ENCODE data around the gene APLNR.
"Not testable (repeated sequence)": the region's sequence is repeated elsewhere in the genome, so short reads cannot be mapped to it uniquely, and the experiment has no call there.

APLNR gene

DNA sequence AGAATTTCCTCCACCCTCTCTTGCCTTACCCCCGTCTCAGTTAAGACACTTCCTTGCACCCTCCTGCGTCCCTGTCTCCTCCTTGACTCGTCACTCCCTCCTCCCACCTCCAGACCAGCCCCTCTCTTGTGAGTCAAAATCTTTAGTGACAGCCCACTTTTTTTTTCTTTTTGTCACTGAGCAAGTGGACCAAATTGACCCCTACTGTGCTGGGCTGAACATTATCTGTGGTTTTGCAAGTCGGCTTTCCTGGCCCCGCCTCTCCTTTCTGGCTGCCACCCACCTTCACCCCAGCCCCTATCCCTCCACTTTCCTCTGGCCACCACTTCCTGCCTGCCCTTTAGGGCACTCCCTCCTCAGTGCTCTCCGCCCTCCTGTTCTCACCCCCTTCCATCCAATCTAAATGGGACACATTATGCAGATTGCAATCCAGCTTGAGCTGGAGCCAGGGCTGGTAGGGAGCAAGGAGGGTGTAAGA, at the start of gene APLNR:
Gene APLNR, minus strand, starts transcription at position 47 of the 478 bp plus-strand sequence. CDS start 246 bp downstream, outside the sequence.
- CTCF ChIA-PET, result no interaction called here
- no peaks in the 10 kb centered on the region for H3K9me3 Mint-ChIP-seq
- H3K27ac Mint-ChIP-seq, result no peak within 1 kb of the TSS

DNA sequence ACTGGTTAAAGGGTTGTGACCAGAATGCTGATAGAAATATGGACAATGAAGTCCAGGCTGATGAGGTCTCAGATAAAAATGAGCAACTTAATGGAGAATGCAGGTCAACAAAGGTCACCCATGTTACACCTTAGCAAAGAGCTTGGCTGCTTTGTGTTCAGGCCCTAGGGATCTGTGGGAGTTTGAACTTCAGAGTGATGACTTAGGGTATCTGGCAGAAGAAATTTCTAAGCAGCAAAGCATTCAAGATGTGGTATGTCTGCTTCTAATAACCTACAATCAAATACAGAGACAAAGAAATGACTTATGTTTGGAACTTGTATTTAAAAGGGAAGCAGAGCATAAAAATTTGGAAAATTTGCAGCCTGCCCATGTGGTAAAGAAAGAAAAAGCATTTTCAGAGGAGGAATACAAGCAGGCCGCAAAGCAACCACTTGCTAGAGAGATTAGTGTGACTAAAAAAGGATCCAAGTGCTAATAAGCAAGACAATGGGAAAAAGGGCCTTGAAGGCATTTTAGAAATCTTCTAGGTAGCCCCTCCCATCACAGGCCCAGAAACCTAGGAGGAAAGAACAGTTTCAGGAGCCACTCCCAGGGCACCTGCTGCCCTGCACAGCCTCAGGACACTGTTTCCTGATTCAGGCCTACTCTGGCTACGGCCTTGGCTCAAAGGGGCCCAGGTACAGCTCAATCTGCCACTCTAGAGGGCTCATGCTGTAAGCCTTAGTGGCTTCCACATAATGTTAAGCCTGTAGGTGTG, 46.4 kb upstream of the APLNR start:
- no peaks in the 10 kb centered on the region for H3K36me3 Mint-ChIP-seq
- no peaks in the 10 kb centered on the region for H3K9me3 Mint-ChIP-seq
- no peak overlapping the region for H3K27ac Mint-ChIP-seq
- no peak for DNase-seq
- no peak overlapping the region for H3K4me3 Mint-ChIP-seq
- peaks cover 3% of the 10 kb centered on the region for H3K27me3 Mint-ChIP-seq
- no peaks in the 10 kb centered on the region for H3K4me1 Mint-ChIP-seq
- CTCF ChIA-PET, result no interaction called here

More for the DNA sequence above, at the start of gene APLNR:
- peaks cover 2% of the 10 kb centered on the region for H3K4me1 Mint-ChIP-seq
- no peaks in the 10 kb centered on the region for H3K36me3 Mint-ChIP-seq
- no peak within 1 kb of the TSS for H3K4me3 Mint-ChIP-seq
- no peak for DNase-seq
- peaks cover 88% of the 10 kb centered on the region for H3K27me3 Mint-ChIP-seq

DNA sequence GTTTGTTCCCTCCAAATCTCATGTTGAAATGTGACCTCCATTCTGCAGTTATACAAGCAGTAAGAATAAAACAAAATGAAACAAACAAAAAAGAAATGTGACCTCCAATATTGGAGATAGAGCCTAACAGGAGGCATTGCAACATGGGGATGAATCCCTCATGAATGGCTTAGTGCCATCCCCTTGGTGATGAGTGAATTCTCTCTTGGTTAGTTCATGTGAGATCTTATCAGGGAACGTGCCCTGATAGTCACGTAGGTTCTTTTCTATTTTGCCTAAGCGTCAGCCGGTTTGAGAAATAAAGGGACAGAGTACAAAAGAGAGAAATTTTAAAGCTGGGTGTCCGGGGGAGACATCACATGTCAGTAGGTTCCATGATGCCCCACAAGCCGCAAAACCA, 44.5 kb upstream of the APLNR start:
- H3K4me3 Mint-ChIP-seq, DNase-seq, H3K27ac Mint-ChIP-seq, H3K4me1 Mint-ChIP-seq, CTCF ChIA-PET, H3K36me3 Mint-ChIP-seq, H3K9me3 Mint-ChIP-seq: not testable (repeated sequence)
- peaks cover 15% of the 10 kb centered on the region for H3K27me3 Mint-ChIP-seq

DNA sequence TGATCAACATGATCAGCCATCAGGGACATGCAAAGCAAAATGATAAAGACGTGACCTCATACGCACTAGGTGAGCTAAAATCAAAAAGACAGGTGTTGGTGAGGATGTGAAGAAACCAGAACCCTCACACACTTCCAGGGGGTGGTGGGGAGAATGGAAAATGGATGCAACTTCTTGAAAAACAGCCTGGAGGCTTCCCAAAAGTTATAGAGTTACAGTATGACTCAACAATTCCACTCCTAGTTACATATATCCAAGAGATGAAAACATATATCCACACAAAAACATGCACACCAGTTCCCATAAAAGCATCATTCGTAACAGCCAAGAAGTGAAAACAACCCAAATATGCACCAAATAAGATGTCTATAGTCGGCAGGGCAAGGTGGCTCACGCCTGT, 42.1 kb upstream of the APLNR start:
- Mint-ChIP-seq H3K36me3 (no peaks in the 10 kb centered on the region), H3K9me3 (no peaks in the 10 kb centered on the region), H3K4me1 (no peaks in the 10 kb centered on the region), H3K4me3 (no peak overlapping the region), H3K27me3 (peaks cover 16% of the 10 kb centered on the region), H3K27ac (no peak overlapping the region)
- CTCF ChIA-PET, result interaction anchor here (0.6 kb wide), 1 partner anchor 500 kb away, joined by 3 read pairs; no protein-coding TSS in a partner anchor
- DNase-seq, result no peak

DNA sequence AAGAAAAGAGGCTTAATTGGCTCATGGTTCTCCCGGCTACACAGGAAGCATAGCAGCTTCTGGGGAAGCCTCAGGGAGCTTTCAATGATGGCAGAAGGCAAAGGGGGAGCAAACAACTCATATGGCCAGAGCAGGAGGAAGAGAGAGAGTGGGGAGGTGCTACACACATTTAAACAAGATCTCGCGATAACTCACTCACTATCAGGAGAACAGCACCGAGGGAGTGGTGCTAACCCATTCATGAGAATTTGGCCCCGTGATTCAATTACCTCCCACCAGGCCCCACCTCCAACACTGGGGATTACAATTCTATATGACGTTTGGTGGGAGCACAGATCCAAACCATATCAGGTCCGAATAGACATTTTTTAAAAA, 41.7 kb upstream of the APLNR start:
- H3K4me3 Mint-ChIP-seq, result no peak overlapping the region
- H3K36me3 Mint-ChIP-seq, result no peaks in the 10 kb centered on the region
- DNase-seq, result no peak
- H3K27ac Mint-ChIP-seq, result no peak overlapping the region
- CTCF ChIA-PET, result interaction anchor here (0.6 kb wide), 1 partner anchor 499 kb away, joined by 3 read pairs; no protein-coding TSS in a partner anchor
- no peaks in the 10 kb centered on the region for H3K9me3 Mint-ChIP-seq
- no peaks in the 10 kb centered on the region for H3K4me1 Mint-ChIP-seq
- peaks cover 16% of the 10 kb centered on the region for H3K27me3 Mint-ChIP-seq

DNA sequence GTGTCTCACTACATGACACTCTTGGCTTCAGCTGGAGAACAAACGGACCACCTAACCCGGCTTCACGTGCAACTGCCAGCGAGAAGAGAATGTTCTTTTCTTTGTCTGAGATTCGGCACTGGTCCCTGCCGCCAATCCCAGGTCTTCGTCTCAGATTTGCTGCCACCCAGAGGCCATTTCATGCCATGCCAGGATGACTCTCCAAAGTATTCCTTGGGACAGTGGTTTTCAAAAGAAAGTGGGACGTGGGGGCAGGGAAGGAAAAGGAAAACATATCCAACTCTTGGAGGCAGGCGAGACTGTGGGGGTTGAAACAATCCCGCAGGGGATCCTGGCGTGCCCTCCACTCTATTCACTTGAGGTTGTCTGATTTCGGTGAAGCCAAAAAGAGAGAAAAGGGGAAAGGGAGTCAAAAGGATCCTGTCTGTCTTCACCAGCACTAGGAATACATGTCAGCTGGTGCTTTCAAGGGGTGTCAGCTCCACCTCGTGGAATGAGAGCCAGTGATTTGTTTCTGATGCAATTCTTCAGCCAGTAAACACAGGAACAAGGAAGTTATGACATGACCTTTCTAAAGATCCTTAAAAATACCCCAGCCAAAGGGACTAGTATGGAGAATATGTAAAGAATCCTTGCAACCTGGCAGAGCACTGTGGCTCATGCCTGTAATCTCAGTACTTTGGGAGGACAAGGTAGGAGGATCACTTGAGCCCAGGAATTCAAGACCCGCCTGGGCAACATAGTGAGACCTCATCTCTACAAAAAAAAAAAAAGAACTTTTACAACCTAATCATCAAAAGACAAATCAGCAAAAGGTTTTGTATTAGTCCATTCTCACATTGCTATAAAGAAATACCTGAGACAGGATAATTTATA, 41.0 kb upstream of the APLNR start:
- Mint-ChIP-seq H3K36me3 (no peaks in the 10 kb centered on the region), H3K27ac (no peak overlapping the region), H3K9me3 (peaks cover 3% of the 10 kb centered on the region), H3K4me3 (no peak overlapping the region), H3K27me3 (peaks cover 16% of the 10 kb centered on the region), H3K4me1 (no peaks in the 10 kb centered on the region)
- CTCF ChIA-PET, result no interaction called here
- DNase-seq, result peak; percentile 50

DNA sequence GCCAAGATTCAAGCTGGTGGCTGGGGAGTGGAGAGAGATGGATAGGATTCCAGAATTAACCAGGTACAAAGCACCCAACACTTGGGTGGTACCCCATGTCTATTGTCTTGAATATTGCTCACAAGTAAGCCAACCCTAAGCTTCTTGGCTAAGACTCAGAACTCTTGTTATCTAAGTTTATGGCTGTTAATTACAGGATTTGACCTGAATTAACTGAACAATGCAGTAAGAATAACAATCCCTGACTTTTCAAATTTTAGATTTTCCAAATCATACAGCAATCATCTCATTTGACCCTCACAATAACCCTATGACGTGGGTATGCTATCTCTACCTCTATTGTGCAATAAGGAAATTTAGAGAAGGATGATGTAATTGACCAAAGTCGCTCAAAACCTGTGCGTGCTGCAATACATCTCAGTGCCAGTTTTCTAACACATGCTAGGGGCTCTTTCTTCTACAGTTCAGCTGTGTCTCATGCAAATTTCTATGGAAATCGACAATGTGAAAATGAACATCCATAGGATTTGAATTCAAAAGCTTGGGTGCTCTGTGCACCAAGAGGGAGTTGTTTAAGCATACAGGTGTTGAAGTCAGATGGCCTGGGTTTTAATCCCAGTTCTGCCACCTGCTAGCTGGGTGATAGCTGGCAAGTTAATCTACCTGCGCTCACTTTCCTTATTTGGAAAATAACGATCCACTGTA, 40.1 kb upstream of the APLNR start:
- H3K27ac Mint-ChIP-seq, result no peak overlapping the region
- DNase-seq, result no peak
- peaks cover 16% of the 10 kb centered on the region for H3K27me3 Mint-ChIP-seq
- no peak overlapping the region for H3K4me3 Mint-ChIP-seq
- CTCF ChIA-PET, result no interaction called here
- no peaks in the 10 kb centered on the region for H3K36me3 Mint-ChIP-seq
- no peaks in the 10 kb centered on the region for H3K4me1 Mint-ChIP-seq
- H3K9me3 Mint-ChIP-seq, result peaks cover 3% of the 10 kb centered on the region

DNA sequence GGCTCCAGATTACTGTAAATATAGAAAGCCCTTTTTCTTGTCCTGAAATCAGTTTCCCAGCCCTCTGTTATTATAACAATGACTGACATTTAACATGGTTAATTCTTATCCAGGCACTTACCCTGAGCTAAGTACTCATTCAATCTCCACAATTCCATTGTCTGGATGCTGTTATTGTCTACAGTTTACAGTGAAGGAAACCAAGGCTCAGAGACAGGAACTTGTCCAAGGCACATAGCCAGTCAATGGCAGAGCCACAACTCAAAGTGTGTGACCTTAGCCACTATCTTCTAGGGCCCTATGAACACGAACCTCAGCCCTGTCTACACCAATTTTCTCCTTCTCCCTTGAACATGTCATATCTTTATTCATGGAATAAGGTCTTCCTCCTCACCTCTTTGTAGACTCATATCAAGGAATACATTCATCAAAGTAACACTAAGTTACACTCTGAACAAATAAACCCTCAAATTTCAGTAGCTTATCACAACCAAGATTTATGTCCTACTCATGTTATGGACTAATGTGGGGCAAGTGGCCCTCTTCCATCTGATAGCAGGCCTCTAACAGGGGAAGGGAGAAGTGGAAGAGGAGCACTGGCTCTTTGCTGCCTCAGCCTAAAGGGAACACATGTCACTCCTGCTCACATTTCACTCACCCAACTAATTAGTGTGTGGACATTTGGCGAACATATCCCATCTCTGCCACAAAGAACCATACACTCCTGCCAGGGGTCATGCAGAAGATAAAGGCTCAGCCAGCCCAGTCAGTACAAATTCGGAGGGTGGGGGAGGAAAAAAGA, 39.3 kb upstream of the APLNR start:
- no peak for DNase-seq
- Mint-ChIP-seq H3K27ac (no peak overlapping the region), H3K36me3 (no peaks in the 10 kb centered on the region), H3K27me3 (peaks cover 21% of the 10 kb centered on the region), H3K4me1 (no peaks in the 10 kb centered on the region), H3K9me3 (peaks cover 3% of the 10 kb centered on the region), H3K4me3 (no peak overlapping the region)
- CTCF ChIA-PET, result interaction anchor here (2.7 kb wide), 1 partner anchor 26 kb away, joined by 10 read pairs; no protein-coding TSS in a partner anchor

DNA sequence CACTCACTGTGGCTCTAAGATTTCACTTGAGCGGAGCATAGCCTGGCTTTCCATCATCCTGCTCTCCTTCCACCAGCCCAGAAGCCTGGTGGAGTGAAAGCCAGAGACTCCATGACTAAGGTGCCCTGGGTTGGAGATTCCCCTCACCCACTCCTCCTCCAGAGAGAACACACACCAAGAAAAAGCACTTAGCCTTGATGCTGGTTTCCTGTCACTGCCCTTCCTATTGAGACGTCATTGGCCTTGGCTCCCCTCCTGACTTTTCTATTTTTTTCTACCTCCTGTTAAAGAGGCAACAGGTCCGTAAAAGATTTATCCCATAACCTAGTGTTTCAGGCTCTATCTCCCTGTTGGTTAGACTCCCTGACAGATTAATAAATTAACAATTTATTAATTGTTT, 38.5 kb upstream of the APLNR start:
- DNase-seq, result no peak
- H3K27me3 Mint-ChIP-seq, result peaks cover 21% of the 10 kb centered on the region
- no peaks in the 10 kb centered on the region for H3K36me3 Mint-ChIP-seq

DNA sequence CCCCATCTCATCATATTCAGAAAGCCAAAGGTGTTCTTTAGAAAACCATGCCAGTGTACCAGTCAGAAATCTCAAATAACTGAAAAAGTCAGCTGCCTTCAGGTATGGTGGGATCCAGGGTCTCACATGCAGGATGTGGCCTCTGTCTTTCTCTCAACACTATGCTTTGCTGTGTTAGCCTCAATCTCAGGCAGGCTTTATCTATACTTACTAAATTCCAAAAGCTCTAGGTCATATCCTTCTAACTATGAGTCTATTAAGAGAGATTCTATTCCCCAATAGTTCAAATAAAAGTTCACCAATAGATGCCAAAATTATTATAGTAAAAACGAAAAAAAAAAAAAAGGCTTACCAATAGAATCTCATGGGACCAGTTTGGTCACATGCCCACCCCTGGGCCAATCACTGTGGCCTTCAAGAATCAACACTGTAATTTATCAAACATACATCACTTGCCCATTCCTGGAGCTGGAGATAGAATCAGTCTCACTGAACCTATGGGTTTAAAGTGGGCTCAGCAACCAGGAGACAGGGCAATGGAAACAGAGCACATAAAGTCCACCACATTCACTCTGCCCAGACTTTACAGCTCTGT, 38.0 kb upstream of the APLNR start:
- Mint-ChIP-seq H3K27me3 (peaks cover 21% of the 10 kb centered on the region), H3K27ac (no peak overlapping the region), H3K36me3 (no peaks in the 10 kb centered on the region), H3K9me3 (peaks cover 3% of the 10 kb centered on the region), H3K4me3 (no peak overlapping the region), H3K4me1 (no peaks in the 10 kb centered on the region)
- CTCF ChIA-PET, result interaction anchor here (2.7 kb wide), 1 partner anchor 25 kb away, joined by 10 read pairs; no protein-coding TSS in a partner anchor
- DNase-seq, result no peak

More for the DNA sequence above, 38.5 kb upstream of the APLNR start:
- Mint-ChIP-seq H3K4me3 (no peak overlapping the region), H3K27ac (no peak overlapping the region), H3K9me3 (peaks cover 3% of the 10 kb centered on the region), H3K4me1 (no peaks in the 10 kb centered on the region)
- CTCF ChIA-PET, result interaction anchor here (2.7 kb wide), 1 partner anchor 26 kb away, joined by 10 read pairs; no protein-coding TSS in a partner anchor

DNA sequence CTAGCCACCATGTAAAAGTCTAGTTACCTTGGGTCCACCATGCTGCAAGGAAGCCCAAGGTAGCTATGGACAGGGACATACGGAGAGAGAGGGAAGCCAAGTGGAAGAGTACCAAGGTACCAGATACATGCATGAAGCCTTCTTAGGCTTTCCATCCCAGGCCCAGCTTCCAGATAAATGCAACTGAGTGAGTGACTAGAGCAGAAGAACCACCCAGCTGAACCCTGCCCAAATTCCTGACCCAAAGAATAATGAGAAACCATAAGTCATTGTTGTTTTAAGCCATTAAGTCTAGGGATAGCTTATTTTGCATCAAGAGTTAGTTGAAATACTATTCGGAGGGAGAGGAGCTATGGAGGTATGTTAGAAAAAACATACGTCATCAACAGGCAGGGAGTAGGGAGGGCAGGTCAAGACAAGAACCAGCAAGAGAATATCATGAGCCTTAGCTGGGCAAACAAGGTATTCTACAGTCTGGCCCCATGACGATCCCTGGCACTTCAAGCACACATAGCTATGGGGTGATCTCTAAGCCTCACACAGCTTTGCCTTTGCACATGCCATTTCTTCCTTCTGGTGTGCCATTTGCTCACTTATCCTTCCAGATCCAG, 36.5 kb upstream of the APLNR start:
- Mint-ChIP-seq H3K9me3 (peaks cover 3% of the 10 kb centered on the region), H3K27ac (no peak overlapping the region), H3K36me3 (no peaks in the 10 kb centered on the region), H3K4me3 (no peak overlapping the region), H3K27me3 (peaks cover 21% of the 10 kb centered on the region), H3K4me1 (no peaks in the 10 kb centered on the region)
- CTCF ChIA-PET, result interaction anchor here (0.6 to 1.4 kb wide), 3 partner anchors 14 to 1906 kb away, joined by 3 to 8 read pairs (median 3); no protein-coding TSS in a partner anchor
- DNase-seq, result no peak

DNA sequence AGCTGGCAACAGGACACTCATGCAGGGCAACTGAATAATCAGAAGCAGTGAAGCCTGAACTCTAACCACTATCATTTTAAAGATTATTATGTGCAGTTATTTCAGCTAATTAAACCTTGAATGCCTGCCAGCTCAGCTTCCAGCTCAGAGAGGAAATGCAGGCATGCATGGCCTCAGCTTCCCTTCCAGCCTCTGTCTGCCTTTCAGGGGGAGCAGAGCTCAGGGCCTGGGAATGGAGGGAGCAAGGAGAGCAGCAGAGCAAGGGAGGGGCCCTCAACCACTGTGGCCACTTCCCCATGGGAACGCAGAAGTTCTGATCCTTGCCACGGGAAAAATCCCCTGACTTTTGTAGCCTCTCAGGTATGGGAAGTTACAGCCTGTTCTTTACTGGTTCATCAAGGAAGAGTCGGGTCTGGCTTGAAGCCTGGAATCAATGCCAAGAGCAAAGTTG, 32.5 kb upstream of the APLNR start:
- CTCF ChIA-PET, result interaction anchor here (0.9 kb wide), 1 partner anchor 20 kb away, joined by 4 read pairs; no protein-coding TSS in a partner anchor
- Mint-ChIP-seq H3K9me3 (peaks cover 6% of the 10 kb centered on the region), H3K4me1 (no peaks in the 10 kb centered on the region), H3K27ac (no peak overlapping the region), H3K36me3 (no peaks in the 10 kb centered on the region), H3K27me3 (peaks cover 5% of the 10 kb centered on the region), H3K4me3 (no peak overlapping the region)
- no peak for DNase-seq

DNA sequence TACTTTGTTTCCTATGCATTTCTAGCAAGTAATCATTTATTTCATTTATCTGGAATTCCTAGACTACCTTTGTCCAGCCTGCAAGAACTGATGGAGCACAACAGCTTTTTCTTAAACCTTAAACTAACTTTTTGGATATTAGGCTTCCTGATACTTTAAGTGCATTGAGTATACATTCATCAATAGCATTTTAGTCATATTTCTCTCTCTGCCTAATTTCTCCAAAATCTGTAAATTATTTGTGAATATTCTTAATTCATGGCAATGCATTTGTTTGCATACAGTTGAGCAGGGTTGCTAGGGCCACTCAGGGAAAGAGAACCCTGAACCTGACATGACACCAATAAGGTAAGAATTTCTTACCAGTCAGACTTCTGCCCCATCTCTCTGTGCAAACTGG, 29.1 kb upstream of the APLNR start:
- DNase-seq, result no peak
- H3K4me1 Mint-ChIP-seq, result no peaks in the 10 kb centered on the region
- CTCF ChIA-PET, result no interaction called here

More for the DNA sequence above, 29.1 kb upstream of the APLNR start:
- H3K4me3 Mint-ChIP-seq, result no peak overlapping the region
- peaks cover 6% of the 10 kb centered on the region for H3K27me3 Mint-ChIP-seq
- H3K36me3 Mint-ChIP-seq, result no peaks in the 10 kb centered on the region
- no peak overlapping the region for H3K27ac Mint-ChIP-seq
- peaks cover 3% of the 10 kb centered on the region for H3K9me3 Mint-ChIP-seq
